HCT116 (cell line): Measurements from ENCODE around the gene SETD6. TPM values are rescaled to one million over a fixed set of nuclear protein-coding genes. Genes with fewer than 3 reads are reported as not detected.

Source experiments
- ATAC-seq: fragments of 200-7000 bp; cut with Tn5 transposase; 2 replicates; pipeline ENCODE4 v1.9.1; 2020; ENCODE audit warnings: mild to moderate bottlenecking, moderate library complexity
- BruUV-seq: library from RNA; stranded (reverse); fragments of 400-500 nt; replicated peaks from 2 replicates; lab custom pipeline; 2021; lab: Mats Ljungman, UMichigan
- CTCF ChIA-PET: fragments of 300-600 bp; sonication (Branson Sonifier 250); formaldehyde crosslinking; loops from one replicate; lab custom pipeline; 2021; ENCODE audit warnings: antibody characterized with exemption; lab: Charles Lee
- POLR2A ChIA-PET: fragments of 300-600, 350-600 bp; sonication (Branson Sonifier 250); formaldehyde crosslinking; loops from one replicate; lab custom pipeline; 2021; ENCODE audit warnings: antibody characterized with exemption; lab: Charles Lee
- RAD21 ChIA-PET, 2 experiments: fragments of 300-600 bp; sonication (Branson Sonifier 250); formaldehyde crosslinking; loops; one replicate each; lab custom pipeline; 2023; ENCODE audit warnings: low total read pairs in 2 of 2; ENCODE audit not compliant: uncharacterized antibody in 2 of 2, unreplicated experiment in 2 of 2, low non-redundant PET in 1 of 2; lab: Charles Lee
- DNase-seq: peaks from one replicate; pipeline ENCODE4 v3.0.0-alpha.2; 2010; ENCODE audit warnings: low read depth, low spot score
- H2AFZ ChIP-seq: fragments of 200-600 bp; shearing (Covaris generic), sonication (generic); 2 replicates; pipeline ENCODE4 v1.6.1; 2017; ENCODE audit warnings: low read depth, mixed run types, mixed read lengths, antibody characterized with exemption, low read length; ENCODE audit not compliant: poor library complexity, severe bottlenecking
- H3K27ac ChIP-seq: 2 replicates; pipeline ENCODE4 v1.5.1; 2012; ENCODE audit warnings: low read depth, low read length
- H3K27me3 ChIP-seq: fragments of 200-600 bp; sonication (generic); 2 replicates; pipeline ENCODE4 v1.6.1; 2016; ENCODE audit warnings: mixed run types, low read length, mixed read lengths; ENCODE audit not compliant: insufficient read depth
- H3K36me3 ChIP-seq, 2 experiments: fragments of 200-500 bp in 1 of 2; fragments of 200-600 bp in 1 of 2; sonication (Bioruptor generic) in 1 of 2; sonication (generic) in 1 of 2; 2 replicates each; pipeline versions ENCODE4 v1.5.1 to v1.6.1; 2014 to 2016; ENCODE audit warnings: low read length in 2 of 2, inconsistent platforms in 1 of 2, mixed read lengths in 1 of 2, mixed run types in 1 of 2; ENCODE audit not compliant: insufficient read depth in 2 of 2, control insufficient read depth in 1 of 2
- H3K4me1 ChIP-seq, 2 experiments: fragments of 200-600 bp in 1 of 2; sonication (generic) in 1 of 2; 2 replicates each; pipeline versions ENCODE4 v1.5.1 to v1.6.1; 2012 to 2017; ENCODE audit warnings: low read length in 2 of 2, inconsistent platforms in 1 of 2, mild to moderate bottlenecking in 1 of 2, mixed read lengths in 1 of 2, mixed run types in 1 of 2, moderate library complexity in 1 of 2; ENCODE audit not compliant: insufficient read depth in 2 of 2, control insufficient read depth in 1 of 2
- H3K4me2 ChIP-seq: fragments of 200-600 bp; sonication (generic); 2 replicates; pipeline ENCODE4 v1.6.1; 2017; ENCODE audit warnings: mixed run types, low read length, mixed read lengths
- H3K4me3 ChIP-seq, 2 experiments: fragments of 200-600 bp in 1 of 2; sonication (generic) in 1 of 2; replicated peaks in 1 of 2; 2 replicates each; pipeline ENCODE4 v1.5.1; 2011 to 2016; ENCODE audit warnings: low read length in 2 of 2, control low read depth in 1 of 2, low read depth in 1 of 2, mild to moderate bottlenecking in 1 of 2, mixed read lengths in 1 of 2, mixed run types in 1 of 2
- H3K79me2 ChIP-seq: fragments of 200-600 bp; sonication (generic); 2 replicates; pipeline ENCODE4 v1.6.1; 2017; ENCODE audit warnings: mild to moderate bottlenecking, mixed run types, low read length, moderate library complexity, mixed read lengths; ENCODE audit not compliant: insufficient read depth
- H3K9ac ChIP-seq: fragments of 200-600 bp; sonication (generic); 2 replicates; pipeline ENCODE4 v1.6.1; 2016; ENCODE audit warnings: low read length, mixed read lengths
- H3K9me2 ChIP-seq: fragments of 200-600 bp; sonication (generic), shearing (Covaris generic); 2 replicates; pipeline ENCODE4 v1.6.1; 2017; ENCODE audit warnings: mixed run types, mild to moderate bottlenecking, moderate library complexity; ENCODE audit not compliant: insufficient read depth
- H3K9me3 ChIP-seq, 2 experiments: fragments of 200-500 bp in 1 of 2; fragments of 200-600 bp in 1 of 2; sonication (Bioruptor generic) in 1 of 2; sonication (generic) in 1 of 2; 2 replicates each; pipeline ENCODE4 v1.6.1; 2014 to 2017; ENCODE audit warnings: low read length in 2 of 2, mixed read lengths in 2 of 2, inconsistent platforms in 1 of 2, low read depth in 1 of 2, mild to moderate bottlenecking in 1 of 2, mixed run types in 1 of 2, moderate library complexity in 1 of 2; ENCODE audit not compliant: control insufficient read depth in 1 of 2, insufficient read depth in 1 of 2
- H4K20me1 ChIP-seq: fragments of 200-600 bp; sonication (generic), shearing (Covaris generic); 2 replicates; pipeline ENCODE4 v1.6.1; 2017; ENCODE audit warnings: mixed run types, mild to moderate bottlenecking, moderate library complexity; ENCODE audit not compliant: insufficient read depth
- CBX3 ChIP-seq: IDR thresholded peaks from 2 replicates; pipeline ENCODE4 v1.6.1; 2012; ENCODE audit warnings: low read depth
- CEBPB ChIP-seq: IDR thresholded peaks from 2 replicates; pipeline ENCODE4 v1.6.1; 2012; ENCODE audit warnings: low read depth
- EGR1 ChIP-seq: IDR thresholded peaks from 2 replicates; pipeline ENCODE4 v1.6.1; 2012; ENCODE audit warnings: low read depth
- EZH2phosphoT487 ChIP-seq: fragments of 200-600 bp; IDR thresholded peaks from 2 replicates; pipeline ENCODE4 v1.6.1; 2018; ENCODE audit warnings: antibody characterized with exemption, borderline replicate concordance
- FOSL1 ChIP-seq: IDR thresholded peaks from 2 replicates; pipeline ENCODE4 v1.6.1; 2012; ENCODE audit warnings: low read depth
- JUND ChIP-seq: IDR thresholded peaks from 2 replicates; pipeline ENCODE4 v1.6.1; 2012
- POLR2AphosphoS5 ChIP-seq: IDR thresholded peaks from 2 replicates; pipeline ENCODE4 v1.6.1; 2011; ENCODE audit warnings: mild to moderate bottlenecking, low read depth, low read length, moderate library complexity
- RAD21 ChIP-seq: IDR thresholded peaks from 2 replicates; pipeline ENCODE4 v1.6.1; 2012; ENCODE audit warnings: low read depth, mild to moderate bottlenecking
- SP1 ChIP-seq: IDR thresholded peaks from 2 replicates; pipeline ENCODE4 v1.6.1; 2012; ENCODE audit warnings: low read depth
- SRF ChIP-seq: IDR thresholded peaks from 2 replicates; pipeline ENCODE4 v1.6.1; 2012; ENCODE audit warnings: low read depth
- TCF7L2 ChIP-seq: IDR thresholded peaks from 2 replicates; pipeline ENCODE4 v1.7.0; 2011; ENCODE audit warnings: borderline replicate concordance, inconsistent platforms; ENCODE audit not compliant: insufficient read depth, insufficient read length; ENCODE audit errors: extremely low read depth
- YY1 ChIP-seq: IDR thresholded peaks from 2 replicates; pipeline ENCODE4 v1.6.1; 2011; ENCODE audit warnings: low read length, low read depth, moderate library complexity, mild to moderate bottlenecking; ENCODE audit not compliant: insufficient replicate concordance; ENCODE audit errors: extremely low read depth
- ZFX ChIP-seq: fragments of 450-650 bp; IDR thresholded peaks from 2 replicates; pipeline ENCODE4 v1.6.1; 2017
- ZNF274 ChIP-seq: fragments of 200-500 bp; sonication (Bioruptor generic); IDR thresholded peaks from 2 replicates; pipeline ENCODE4 v1.6.1; 2014; ENCODE audit warnings: mild to moderate bottlenecking, low read depth, low read length, inconsistent platforms
- intact Hi-C: fragments of 100-400 bp; cut with micrococcal nuclease; formaldehyde crosslinking; loops from 2 replicates; pipeline ENCODE4 v1.10.0; 2022
- total RNA-seq: library from RNA; stranded (reverse); gene quantifications from one replicate; pipeline ENCODE4 v1.2.1, GENCODE V29; 2021; ENCODE audit not compliant: unreplicated experiment
- TF ChIP-seq, protein P1 (sequence below): IDR thresholded peaks from 2 replicates; pipeline ENCODE4 v1.6.1; 2012
- TF ChIP-seq, protein P2 (sequence below), 3 experiments: fragments of 200-600 bp in 1 of 3; sonication (generic) in 1 of 3; IDR thresholded peaks in 2 of 3; conservative IDR thresholded peaks in 1 of 3; 2 replicates each; pipeline ENCODE4 v1.5.1; 2012 to 2017; ENCODE audit warnings: low read depth in 2 of 3, low read length in 2 of 3, antibody characterized with exemption in 1 of 3, borderline replicate concordance in 1 of 3, control low read depth in 1 of 3, mild to moderate bottlenecking in 1 of 3, mixed read lengths in 1 of 3, mixed run types in 1 of 3, moderate library complexity in 1 of 3; ENCODE audit not compliant: insufficient read depth in 1 of 3
- TF ChIP-seq, protein P3 (sequence below): IDR thresholded peaks from 2 replicates; pipeline ENCODE4 v1.6.1; 2011; ENCODE audit warnings: mild to moderate bottlenecking, low read length, moderate library complexity; ENCODE audit not compliant: insufficient replicate concordance; ENCODE audit errors: extremely low read depth

The SETD6 gene
- total RNA-seq, 1 experiment from 2014 or later, result 26.6 TPM

- DNase-seq, result no peak
- Histone ChIP-seq H3K9ac (no peak overlapping the region), H3K4me2 (no peak overlapping the region), H3K79me2 (peaks cover 48% of the 10 kb centered on the region), H3K27me3 (no peaks in the 10 kb centered on the region), H3K36me3 (peaks cover 0 to 20% of the 10 kb centered on the region in 2 experiments; a peak in 1 of 4 replicates), H4K20me1 (no peaks in the 10 kb centered on the region), H3K4me3 (no peak overlapping the region), H3K27ac (no peak overlapping the region), H2AFZ (no peak overlapping the region), H3K9me2 (no peaks in the 10 kb centered on the region), H3K9me3 (no peaks in the 10 kb centered on the region), H3K4me1 (peaks cover 0 to 11% of the 10 kb centered on the region in 2 experiments; a peak in 2 of 4 replicates)
- CTCF ChIA-PET, result interaction anchor here (1.6 to 4.8 kb wide), 2 partner anchors 13 to 151 kb away, joined by 3 to 35 read pairs; no protein-coding TSS in a partner anchor
- intact Hi-C loops, result loop anchor here (5.0 kb wide), 1 partner anchor 247 kb away; no protein-coding TSS in a partner anchor
- RAD21 ChIA-PET, result no interaction called here
- ATAC-seq, result no peak
- POLR2A ChIA-PET, result interaction anchor here (1.9 kb wide), 1 partner anchor 11 kb away, joined by 6 read pairs; the partner anchor contains the start of gene NDRG4
- no TSS peak for BruUV-seq
- TF ChIP-seq RAD21 (no peak), SRF (no peak), ZNF274 (no peak), CBX3 (no peak), CEBPB (no peak), FOSL1 (no peak), YY1 (no peak), ZFX (no peak), POLR2AphosphoS5 (no peak), JUND (no peak), EZH2phosphoT487 (no peak), EGR1 (no peak), TCF7L2 (no peak), SP1 (no peak)
- TF ChIP-seq, protein P1, sequence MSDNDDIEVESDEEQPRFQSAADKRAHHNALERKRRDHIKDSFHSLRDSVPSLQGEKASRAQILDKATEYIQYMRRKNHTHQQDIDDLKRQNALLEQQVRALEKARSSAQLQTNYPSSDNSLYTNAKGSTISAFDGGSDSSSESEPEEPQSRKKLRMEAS, result no peak
- TF ChIP-seq, protein P2, sequence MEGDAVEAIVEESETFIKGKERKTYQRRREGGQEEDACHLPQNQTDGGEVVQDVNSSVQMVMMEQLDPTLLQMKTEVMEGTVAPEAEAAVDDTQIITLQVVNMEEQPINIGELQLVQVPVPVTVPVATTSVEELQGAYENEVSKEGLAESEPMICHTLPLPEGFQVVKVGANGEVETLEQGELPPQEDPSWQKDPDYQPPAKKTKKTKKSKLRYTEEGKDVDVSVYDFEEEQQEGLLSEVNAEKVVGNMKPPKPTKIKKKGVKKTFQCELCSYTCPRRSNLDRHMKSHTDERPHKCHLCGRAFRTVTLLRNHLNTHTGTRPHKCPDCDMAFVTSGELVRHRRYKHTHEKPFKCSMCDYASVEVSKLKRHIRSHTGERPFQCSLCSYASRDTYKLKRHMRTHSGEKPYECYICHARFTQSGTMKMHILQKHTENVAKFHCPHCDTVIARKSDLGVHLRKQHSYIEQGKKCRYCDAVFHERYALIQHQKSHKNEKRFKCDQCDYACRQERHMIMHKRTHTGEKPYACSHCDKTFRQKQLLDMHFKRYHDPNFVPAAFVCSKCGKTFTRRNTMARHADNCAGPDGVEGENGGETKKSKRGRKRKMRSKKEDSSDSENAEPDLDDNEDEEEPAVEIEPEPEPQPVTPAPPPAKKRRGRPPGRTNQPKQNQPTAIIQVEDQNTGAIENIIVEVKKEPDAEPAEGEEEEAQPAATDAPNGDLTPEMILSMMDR (IDR thresholded peaks at IDR 0.05 in 2 of 3, conservative IDR thresholded peaks at IDR 0.05 in 1 of 3; ENCODE audit: borderline replicate concordance in 1 of 3, insufficient read depth in 1 of 3, low read depth in 2 of 3, low read length in 2 of 3), result no peak
- TF ChIP-seq, protein P3, sequence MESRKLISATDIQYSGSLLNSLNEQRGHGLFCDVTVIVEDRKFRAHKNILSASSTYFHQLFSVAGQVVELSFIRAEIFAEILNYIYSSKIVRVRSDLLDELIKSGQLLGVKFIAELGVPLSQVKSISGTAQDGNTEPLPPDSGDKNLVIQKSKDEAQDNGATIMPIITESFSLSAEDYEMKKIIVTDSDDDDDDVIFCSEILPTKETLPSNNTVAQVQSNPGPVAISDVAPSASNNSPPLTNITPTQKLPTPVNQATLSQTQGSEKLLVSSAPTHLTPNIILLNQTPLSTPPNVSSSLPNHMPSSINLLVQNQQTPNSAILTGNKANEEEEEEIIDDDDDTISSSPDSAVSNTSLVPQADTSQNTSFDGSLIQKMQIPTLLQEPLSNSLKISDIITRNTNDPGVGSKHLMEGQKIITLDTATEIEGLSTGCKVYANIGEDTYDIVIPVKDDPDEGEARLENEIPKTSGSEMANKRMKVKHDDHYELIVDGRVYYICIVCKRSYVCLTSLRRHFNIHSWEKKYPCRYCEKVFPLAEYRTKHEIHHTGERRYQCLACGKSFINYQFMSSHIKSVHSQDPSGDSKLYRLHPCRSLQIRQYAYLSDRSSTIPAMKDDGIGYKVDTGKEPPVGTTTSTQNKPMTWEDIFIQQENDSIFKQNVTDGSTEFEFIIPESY, result no peak
Measured at GRCh38 chr16:58510097-58510775, 5.1 kb upstream of the SETD6 start.
